Keratinocyte (primary cell): ENCODE results near the gene SPON1.

ENCODE experiments used
- EZH2 ChIP-seq: IDR thresholded peaks from one replicate; pipeline ENCODE4 v1.6.1; 2012; ENCODE audit warnings: inconsistent platforms, mild to moderate bottlenecking, low read length, moderate library complexity
- TF ChIP-seq, protein P1 (sequence below), 3 experiments: IDR thresholded peaks in 1 of 3; conservative IDR thresholded peaks in 1 of 3; optimal IDR thresholded peaks in 1 of 3; 2 replicates in 2 of 3; 3 replicates in 1 of 3; pipeline versions ENCODE3 to v1.5.1; 2011; ENCODE audit warnings: low read length in 3 of 3, mild to moderate bottlenecking in 3 of 3, moderate library complexity in 2 of 3, control low read depth in 1 of 3, inconsistent platforms in 1 of 3; ENCODE audit not compliant: insufficient read depth in 2 of 3; ENCODE audit errors: extremely low read depth in 1 of 3

DNA sequence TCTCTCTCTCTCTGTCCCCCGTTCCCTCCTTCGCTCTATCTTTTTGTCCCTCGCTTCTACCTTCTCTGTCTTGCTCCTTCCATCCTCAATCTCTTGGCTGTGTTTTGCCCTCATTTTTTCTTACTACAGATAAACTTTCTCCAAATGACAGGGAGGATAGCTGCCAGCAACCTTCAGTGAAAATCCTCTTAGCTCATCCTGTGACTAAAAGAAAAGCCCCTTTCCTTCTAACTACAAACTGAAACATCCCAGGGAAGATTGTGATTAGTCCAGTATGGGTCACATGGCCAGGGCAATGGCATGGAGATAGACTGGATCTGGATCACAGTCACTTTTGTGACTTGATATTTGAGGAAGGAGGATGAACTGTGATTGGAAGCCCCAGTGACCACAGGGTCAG is 10.4 kb downstream of the SPON1 start:
- TF ChIP-seq, protein P1, sequence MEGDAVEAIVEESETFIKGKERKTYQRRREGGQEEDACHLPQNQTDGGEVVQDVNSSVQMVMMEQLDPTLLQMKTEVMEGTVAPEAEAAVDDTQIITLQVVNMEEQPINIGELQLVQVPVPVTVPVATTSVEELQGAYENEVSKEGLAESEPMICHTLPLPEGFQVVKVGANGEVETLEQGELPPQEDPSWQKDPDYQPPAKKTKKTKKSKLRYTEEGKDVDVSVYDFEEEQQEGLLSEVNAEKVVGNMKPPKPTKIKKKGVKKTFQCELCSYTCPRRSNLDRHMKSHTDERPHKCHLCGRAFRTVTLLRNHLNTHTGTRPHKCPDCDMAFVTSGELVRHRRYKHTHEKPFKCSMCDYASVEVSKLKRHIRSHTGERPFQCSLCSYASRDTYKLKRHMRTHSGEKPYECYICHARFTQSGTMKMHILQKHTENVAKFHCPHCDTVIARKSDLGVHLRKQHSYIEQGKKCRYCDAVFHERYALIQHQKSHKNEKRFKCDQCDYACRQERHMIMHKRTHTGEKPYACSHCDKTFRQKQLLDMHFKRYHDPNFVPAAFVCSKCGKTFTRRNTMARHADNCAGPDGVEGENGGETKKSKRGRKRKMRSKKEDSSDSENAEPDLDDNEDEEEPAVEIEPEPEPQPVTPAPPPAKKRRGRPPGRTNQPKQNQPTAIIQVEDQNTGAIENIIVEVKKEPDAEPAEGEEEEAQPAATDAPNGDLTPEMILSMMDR (optimal IDR thresholded peaks at IDR 0.05 in 1 of 3, IDR thresholded peaks at IDR 0.05 in 1 of 3, conservative IDR thresholded peaks at IDR 0.05 in 1 of 3; ENCODE audit: extremely low read depth in 1 of 3, insufficient read depth in 2 of 3, low read length in 3 of 3) = no peak
- no peak for TF ChIP-seq EZH2
